OCI-LY3 (cell line): Measurements from ENCODE around the gene SCN3B.

Experiments
- EZH2phosphoT487 ChIP-seq: fragments of 200-600 bp; shearing (Covaris generic); IDR thresholded peaks from 2 replicates; pipeline ENCODE4 v1.6.1; 2018; ENCODE audit warnings: antibody characterized with exemption, mixed run types, low read depth
- TF ChIP-seq, protein P1 (sequence below): fragments of 200-600, 300-600 bp; sonication (generic); IDR thresholded peaks from 2 replicates; pipeline ENCODE4 v1.5.1; 2014; ENCODE audit warnings: antibody characterized with exemption, low read length, low read depth

- TF ChIP-seq, protein P1, sequence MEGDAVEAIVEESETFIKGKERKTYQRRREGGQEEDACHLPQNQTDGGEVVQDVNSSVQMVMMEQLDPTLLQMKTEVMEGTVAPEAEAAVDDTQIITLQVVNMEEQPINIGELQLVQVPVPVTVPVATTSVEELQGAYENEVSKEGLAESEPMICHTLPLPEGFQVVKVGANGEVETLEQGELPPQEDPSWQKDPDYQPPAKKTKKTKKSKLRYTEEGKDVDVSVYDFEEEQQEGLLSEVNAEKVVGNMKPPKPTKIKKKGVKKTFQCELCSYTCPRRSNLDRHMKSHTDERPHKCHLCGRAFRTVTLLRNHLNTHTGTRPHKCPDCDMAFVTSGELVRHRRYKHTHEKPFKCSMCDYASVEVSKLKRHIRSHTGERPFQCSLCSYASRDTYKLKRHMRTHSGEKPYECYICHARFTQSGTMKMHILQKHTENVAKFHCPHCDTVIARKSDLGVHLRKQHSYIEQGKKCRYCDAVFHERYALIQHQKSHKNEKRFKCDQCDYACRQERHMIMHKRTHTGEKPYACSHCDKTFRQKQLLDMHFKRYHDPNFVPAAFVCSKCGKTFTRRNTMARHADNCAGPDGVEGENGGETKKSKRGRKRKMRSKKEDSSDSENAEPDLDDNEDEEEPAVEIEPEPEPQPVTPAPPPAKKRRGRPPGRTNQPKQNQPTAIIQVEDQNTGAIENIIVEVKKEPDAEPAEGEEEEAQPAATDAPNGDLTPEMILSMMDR = no peak
- no peak for TF ChIP-seq EZH2phosphoT487
Observed at GRCh38 chr11:123654566-123655081, at the start of gene SCN3B.
